Globus pallidus (tissue), 1 donor: Measurements from ENCODE around the gene ARPP21.

Experiments used
- DNase-seq: peaks from one replicate; pipeline ENCODE4 v3.0.0-alpha.2; 2015; ENCODE audit warnings: low spot score

ARPP21 gene

DNA sequence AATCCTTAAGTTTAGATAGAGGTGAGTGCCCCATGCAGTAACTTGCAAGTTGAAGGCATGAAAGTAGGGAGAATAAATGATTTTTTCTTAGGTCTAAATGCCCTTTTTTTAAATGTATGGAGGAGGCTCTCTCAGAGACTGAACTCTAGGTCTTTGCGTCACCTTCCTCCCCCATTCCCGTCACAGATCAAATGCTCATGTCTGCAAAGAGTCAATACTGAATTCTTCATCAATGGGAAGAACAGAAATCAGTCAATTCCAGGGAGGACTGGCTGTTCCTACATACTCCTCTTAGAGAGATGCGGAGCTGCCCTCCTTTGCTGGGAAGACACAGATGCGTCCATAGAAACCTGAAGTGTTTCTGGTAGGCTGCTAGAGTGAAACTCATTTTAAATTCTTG, 98.2 kb downstream of the ARPP21 start:
- no peak for DNase-seq

DNA sequence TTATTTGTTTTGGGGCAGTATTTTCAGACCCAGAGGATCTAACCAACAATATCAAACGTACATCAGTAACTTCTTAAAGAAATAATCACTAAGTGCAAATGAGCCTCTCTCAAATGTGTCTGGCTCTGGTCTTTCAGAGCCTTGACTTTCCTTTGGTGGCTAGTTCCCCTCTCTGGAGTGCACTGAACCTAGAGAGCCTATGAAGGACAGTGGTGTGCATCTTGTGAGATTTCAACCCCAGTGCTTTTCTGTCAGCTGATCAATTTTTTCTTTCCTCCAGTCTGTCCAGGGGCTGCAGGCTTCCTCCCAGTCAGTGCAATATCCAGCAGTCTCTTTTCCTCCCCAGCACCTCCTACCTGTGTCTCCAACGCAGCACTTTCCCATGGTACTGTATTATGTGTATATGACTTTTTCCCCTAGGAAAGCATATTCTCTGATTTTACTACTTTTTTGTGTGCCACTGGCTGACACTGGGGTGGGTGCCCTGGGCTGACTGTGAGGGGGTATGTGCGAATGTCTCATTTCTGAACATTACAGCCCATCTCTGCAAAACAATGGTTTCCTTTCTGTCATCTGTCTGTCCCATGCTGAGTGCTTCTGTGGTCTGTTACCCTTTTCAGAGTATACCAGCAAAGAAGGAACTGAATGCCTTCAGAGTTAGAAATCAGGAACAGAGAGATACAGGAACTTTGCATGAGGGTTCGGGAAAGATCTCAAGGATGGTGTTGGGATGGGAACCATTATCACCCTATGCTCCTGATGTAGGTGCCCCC, 98.8 kb downstream of the ARPP21 start:
- DNase-seq, result no peak

DNA sequence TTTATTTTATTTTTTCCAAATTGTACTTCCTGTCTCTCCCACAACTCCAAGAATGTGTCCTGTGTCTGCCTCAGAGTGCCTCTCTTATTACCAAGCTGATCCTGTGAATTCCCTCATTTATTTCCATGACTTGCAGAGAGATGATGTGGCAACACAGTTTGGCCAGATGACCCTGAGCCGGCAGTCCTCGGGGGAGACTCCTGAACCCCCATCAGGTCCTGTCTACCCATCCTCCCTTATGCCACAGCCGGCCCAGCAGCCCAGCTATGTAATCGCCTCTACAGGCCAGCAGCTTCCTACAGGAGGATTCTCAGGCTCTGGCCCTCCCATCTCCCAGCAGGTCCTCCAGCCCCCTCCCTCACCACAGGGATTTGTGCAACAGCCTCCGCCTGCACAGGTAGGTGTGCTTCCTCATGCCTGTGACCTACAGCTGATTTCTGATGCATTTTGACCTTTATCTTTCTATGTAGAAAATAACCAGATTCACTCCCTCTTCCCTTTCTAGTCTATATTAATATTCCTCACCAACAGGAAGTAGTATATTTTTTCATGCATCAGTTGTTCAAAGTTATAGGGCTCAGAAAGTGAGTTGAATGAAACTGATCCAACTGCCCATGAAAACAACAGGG, 100.0 kb downstream of the ARPP21 start:
- DNase-seq, result no peak

DNA sequence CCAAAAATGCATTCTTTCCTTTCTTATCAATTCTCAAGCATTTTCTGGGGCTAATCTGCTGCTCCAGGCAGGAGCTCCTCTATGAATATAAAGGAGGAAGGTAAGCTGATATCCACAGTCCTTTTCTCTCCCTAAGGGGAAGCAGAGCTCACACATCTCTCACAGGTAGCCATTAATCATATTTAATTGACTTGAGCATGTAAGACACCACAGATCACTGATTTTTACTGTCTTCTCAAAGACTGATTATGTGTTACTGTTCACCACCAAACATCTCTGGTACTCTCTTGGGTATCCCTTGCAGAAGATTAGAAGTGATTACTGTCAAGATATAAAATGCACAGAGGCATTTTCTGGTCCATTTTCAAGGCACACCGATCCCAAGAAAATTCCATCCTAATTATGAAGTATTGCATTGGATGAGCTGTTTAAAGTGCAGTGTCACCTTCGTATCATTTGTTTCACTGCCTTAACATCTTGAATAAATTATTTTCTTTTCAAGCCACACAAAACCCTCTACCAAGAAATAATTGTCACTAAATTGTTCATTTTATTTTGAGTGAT, 100.7 kb downstream of the ARPP21 start:
- no peak for DNase-seq

DNA sequence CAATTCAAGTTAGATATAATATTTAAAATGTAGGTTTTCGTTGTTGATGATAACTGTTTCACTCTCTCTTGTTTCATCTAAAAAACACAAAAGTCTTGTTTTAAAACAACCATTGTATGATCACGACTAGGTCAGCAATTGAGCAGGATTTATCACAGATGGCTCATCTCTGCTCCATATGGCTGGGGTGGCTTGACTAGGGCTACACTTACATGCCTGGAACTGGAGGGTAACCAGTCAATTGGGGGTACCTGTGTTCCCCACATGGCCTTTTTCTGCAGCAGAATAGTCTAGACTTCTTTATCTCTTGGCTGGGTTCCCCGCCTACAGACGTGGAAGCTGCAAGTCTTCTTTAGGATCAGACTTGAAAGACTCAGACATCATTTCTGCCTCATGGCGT, 103.9 kb downstream of the ARPP21 start:
- DNase-seq, result no peak

DNA sequence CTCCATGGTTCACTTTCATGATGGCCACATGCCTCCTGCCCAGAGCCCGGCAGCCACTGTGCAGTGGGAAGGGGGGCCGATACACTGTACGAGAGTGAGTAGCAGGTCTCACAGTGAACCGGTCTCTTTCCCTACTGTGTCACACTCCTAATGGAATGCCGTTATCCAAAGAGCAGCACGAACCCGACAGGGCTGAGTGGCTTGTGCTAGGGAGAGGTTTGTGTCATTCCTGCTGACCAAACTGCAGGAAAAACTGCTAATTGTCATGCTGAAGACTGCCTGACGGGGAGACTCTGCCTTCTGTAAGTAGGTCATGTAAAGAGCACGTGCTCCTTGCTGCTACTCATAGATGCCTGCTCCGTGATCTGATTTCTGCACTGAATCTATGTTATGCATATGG, 105.1 kb downstream of the ARPP21 start:
- peak; percentile 31 for DNase-seq

- DNase-seq, result no peak
Observed at GRCh38 chr3:35745351-35745750, 106.0 kb downstream of the ARPP21 start.

- no peak for DNase-seq
Observed at GRCh38 chr3:35745802-35746484, 106.6 kb downstream of the ARPP21 start.

- no peak for DNase-seq
Observed at GRCh38 chr3:35746492-35746891, 107.2 kb downstream of the ARPP21 start.

- DNase-seq, result no peak
Observed at GRCh38 chr3:35748144-35748543, 108.8 kb downstream of the ARPP21 start.

GRCh38 chr3:35751207-35751606, 111.9 kb downstream of the ARPP21 start:
- DNase-seq, result no peak

DNA sequence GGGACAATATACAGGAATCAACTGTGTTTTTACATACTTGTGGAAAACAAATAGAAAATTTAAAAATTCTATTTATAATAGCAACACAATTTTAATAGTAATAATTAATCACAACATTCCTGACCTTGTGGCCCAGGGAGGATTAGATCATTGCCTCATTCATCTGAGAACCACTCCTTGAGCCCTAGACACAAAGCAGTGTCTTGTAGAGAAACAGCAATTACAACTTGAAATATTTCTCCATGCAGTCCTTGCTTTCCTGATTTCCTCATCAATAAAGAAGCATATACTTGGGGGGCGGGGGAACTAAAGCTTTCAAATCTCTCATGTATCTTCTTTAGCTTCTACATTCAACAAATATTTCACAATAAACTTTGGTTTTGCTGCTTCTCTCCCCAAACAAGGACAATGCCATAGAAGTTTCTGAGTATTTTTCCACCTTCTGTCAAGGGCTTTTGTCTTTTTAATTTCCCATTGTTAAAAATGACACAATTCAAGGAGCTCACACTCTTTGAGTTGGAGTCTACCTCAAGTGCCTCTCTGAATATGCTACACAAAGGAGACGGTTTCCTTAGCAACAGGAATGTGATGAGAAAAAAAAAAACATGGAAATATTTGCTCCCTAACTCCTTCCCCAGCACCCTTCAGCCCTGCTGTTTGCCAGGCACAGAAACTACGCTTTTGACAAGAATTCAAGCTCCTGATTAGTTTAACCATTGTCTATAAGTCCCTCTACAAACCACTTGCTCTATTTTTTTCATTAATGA, 118.8 kb downstream of the ARPP21 start:
- no peak for DNase-seq

DNA sequence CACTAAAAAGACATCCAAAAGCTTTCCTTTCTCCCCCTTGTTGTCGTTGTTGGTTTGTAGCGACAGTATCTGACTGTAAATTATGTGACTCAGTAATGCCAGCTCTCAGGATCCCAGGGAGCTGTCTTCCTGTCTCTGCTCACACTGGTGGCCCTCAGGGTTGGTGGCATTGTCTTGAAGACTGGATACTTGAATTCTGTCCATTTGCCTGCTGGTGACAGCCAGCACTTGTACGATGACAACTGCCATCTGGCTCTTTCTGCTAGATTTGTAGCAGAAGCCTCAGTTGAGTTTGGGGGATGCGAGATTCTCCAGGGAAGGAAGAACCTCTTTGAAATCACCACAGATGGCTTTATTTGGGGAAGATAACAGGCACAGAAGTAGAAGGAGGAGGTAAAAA, 120.8 kb downstream of the ARPP21 start:
- no peak for DNase-seq

DNA sequence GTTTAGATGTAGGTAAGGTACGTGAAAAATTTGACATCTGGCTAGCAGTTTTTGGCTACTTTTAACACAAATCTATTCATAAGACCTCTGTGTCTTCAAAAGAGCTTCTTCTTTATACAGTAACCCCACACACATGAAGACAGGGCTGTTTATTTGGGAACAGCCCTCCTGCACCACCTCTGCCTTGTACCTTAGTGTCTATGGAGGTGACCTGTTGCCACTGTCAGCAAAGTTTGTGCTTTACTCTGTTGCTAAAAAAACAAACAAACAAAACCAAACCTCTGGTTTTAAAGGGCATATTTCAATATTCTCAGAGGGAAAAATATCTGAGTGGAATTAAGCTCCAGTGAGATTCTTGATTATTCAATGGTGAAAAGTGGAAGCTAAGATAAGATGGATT, 122.0 kb downstream of the ARPP21 start:
- DNase-seq, result no peak

GRCh38 chr3:35772381-35773015, 133.2 kb downstream of the ARPP21 start:
- peak; percentile 54 for DNase-seq

GRCh38 chr3:35773417-35773816, 134.1 kb downstream of the ARPP21 start:
- no peak for DNase-seq

GRCh38 chr3:35776346-35776745, 137.0 kb downstream of the ARPP21 start:
- no peak for DNase-seq

DNA sequence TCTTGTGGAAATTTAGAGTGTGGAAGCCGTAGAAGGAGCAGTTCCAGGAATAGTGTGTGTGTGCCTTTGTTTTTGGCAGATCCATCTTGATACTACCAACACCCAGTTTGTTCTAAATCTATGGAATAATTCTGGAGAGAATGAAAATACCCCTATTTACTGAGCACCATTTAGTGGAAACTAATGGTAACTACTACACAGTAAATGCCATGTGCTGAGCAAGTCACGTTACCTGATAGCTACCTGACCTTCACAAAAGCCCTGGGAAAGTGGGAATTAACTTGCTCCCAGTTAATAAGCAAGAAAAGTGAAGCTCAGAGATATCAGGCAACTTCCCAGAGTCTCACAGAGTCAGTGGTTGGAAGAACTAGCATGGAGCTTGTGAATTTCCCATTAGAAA, 137.7 kb downstream of the ARPP21 start:
- no peak for DNase-seq

DNA sequence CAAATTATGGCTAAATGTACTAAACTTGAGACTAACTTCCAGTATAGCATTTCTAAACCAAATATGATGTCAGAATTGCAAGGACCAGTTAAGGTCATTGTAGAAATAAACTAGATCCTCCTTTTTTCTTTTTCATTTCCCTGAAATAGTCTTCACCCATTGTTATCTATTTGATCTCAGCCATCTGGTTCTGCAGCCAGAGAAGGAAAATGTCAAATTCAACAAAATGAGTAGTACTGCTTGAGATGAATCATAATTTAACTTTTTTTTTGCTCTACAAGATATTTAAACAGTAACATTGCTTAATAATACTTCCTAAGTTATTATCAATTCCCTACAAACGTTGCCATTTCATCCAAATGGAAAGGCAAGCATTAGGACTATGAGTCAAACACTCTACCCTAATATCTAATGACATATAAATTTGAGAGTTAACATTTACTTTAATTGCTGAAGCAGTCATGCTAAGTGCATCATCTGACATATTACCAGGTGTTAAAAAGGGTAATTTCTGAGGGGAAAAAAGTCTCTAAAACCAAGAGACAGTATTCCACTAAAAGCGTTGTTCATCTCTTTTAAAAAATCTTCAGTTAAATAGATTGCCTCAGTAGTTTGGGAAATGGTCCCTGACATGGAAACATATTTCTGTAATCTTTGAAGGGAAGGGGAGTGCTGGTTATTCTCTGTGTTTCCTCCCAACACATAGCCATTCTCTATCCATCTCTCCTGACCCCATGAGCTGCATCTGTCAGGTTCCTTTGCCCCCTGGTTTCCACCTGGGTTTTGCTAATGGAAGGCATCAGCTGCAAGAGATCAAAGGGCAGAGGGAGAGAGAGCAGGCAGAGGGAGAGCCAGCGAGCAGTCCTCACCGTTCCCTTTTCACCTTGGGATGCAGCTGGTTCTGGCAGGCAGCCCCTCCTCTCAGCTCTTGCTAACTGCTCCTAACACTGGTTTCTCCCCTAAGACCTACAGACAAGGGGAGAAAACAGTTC, 138.5 kb downstream of the ARPP21 start:
- no peak for DNase-seq

- DNase-seq, result no peak
Observed at GRCh38 chr3:35779611-35780010, 140.3 kb downstream of the ARPP21 start.
